GM19099 (cell line): ENCODE measurements around the gene MACROD2.

Source experiments
- POLR2A ChIP-seq: IDR thresholded peaks from 3 replicates; pipeline ENCODE4 v1.6.1; 2011; ENCODE audit warnings: low read depth; ENCODE audit not compliant: insufficient read length; ENCODE audit errors: extremely low read depth

MACROD2 gene

GRCh38 chr20:15546525-15547023 is 1551.3 kb downstream of the MACROD2 start:
- TF ChIP-seq POLR2A = no peak

- TF ChIP-seq POLR2A = no peak
Observed at GRCh38 chr20:15547119-15547518, 1551.8 kb downstream of the MACROD2 start.

- no peak for TF ChIP-seq POLR2A
Observed at GRCh38 chr20:15550116-15550870, 1555.0 kb downstream of the MACROD2 start.

- no peak for TF ChIP-seq POLR2A
Observed at GRCh38 chr20:15555913-15556312, 1560.6 kb downstream of the MACROD2 start.

GRCh38 chr20:15556869-15557268 is 1561.6 kb downstream of the MACROD2 start:
- TF ChIP-seq POLR2A = no peak

- no peak for TF ChIP-seq POLR2A
Observed at GRCh38 chr20:15561070-15561569, 1565.8 kb downstream of the MACROD2 start.

- TF ChIP-seq POLR2A = no peak
Observed at GRCh38 chr20:15561707-15562404, 1566.5 kb downstream of the MACROD2 start.

GRCh38 chr20:15563836-15564235 is 1568.5 kb downstream of the MACROD2 start:
- TF ChIP-seq POLR2A = no peak

- TF ChIP-seq POLR2A = no peak
Observed at GRCh38 chr20:15564981-15565380, 1569.7 kb downstream of the MACROD2 start.

- TF ChIP-seq POLR2A = no peak
Observed at GRCh38 chr20:15565786-15566185, 1570.5 kb downstream of the MACROD2 start.

- no peak for TF ChIP-seq POLR2A
Observed at GRCh38 chr20:15567219-15567618, 1571.9 kb downstream of the MACROD2 start.

- TF ChIP-seq POLR2A = no peak
Observed at GRCh38 chr20:15570156-15570555, 1574.8 kb downstream of the MACROD2 start.

GRCh38 chr20:15571056-15571455 is 1575.7 kb downstream of the MACROD2 start:
- TF ChIP-seq POLR2A = no peak

- TF ChIP-seq POLR2A = no peak
Observed at GRCh38 chr20:15575255-15575654, 1579.9 kb downstream of the MACROD2 start.

GRCh38 chr20:15576411-15576810 is 1581.1 kb downstream of the MACROD2 start:
- no peak for TF ChIP-seq POLR2A

GRCh38 chr20:15578113-15578512 is 1582.8 kb downstream of the MACROD2 start:
- TF ChIP-seq POLR2A = no peak
